H9 (cell line): Measurements from ENCODE around the gene ROBO1. TPM values are rescaled to one million over a fixed set of nuclear protein-coding genes. Genes with fewer than 3 reads are reported as not detected.

Experiments used
- DNase-seq: peaks from one replicate; pipeline ENCODE4 v3.0.0-alpha.2; 2017
- H2AFZ ChIP-seq: one replicate; pipeline ENCODE4 v1.6.1; 2013; ENCODE audit warnings: mild to moderate bottlenecking, low read length, control low read depth, moderate library complexity
- H2AK5ac ChIP-seq: 2 replicates; pipeline ENCODE4 v1.6.1; 2013; ENCODE audit warnings: low read length, control low read depth, mixed read lengths; ENCODE audit not compliant: insufficient read length
- H2BK120ac ChIP-seq: one replicate; pipeline ENCODE4 v1.6.1; 2013; ENCODE audit warnings: low read depth, mild to moderate bottlenecking, low read length, control low read depth, inconsistent platforms; ENCODE audit not compliant: poor library complexity, severe bottlenecking
- H2BK12ac ChIP-seq: 2 replicates; pipeline ENCODE4 v1.6.1; 2013; ENCODE audit warnings: low read length, control low read depth, mixed read lengths, low read depth; ENCODE audit not compliant: insufficient read length
- H2BK15ac ChIP-seq: 2 replicates; pipeline ENCODE4 v1.6.1; 2013; ENCODE audit warnings: low read depth, low read length, control low read depth
- H2BK20ac ChIP-seq: one replicate; pipeline ENCODE4 v1.6.1; 2013; ENCODE audit warnings: low read depth, mild to moderate bottlenecking, low read length, control low read depth, inconsistent platforms; ENCODE audit not compliant: poor library complexity, severe bottlenecking
- H2BK5ac ChIP-seq: 2 replicates; pipeline ENCODE4 v1.6.1; 2013; ENCODE audit warnings: low read length, control low read depth, mixed read lengths; ENCODE audit not compliant: insufficient read length
- H3K14ac ChIP-seq: 2 replicates; pipeline ENCODE4 v1.6.1; 2013; ENCODE audit warnings: low read length, control low read depth; ENCODE audit not compliant: insufficient read depth
- H3K18ac ChIP-seq: 2 replicates; pipeline ENCODE4 v1.6.1; 2013; ENCODE audit warnings: low read depth, mild to moderate bottlenecking, mixed read lengths, low read length, control low read depth; ENCODE audit not compliant: insufficient read length
- H3K23ac ChIP-seq: 2 replicates; pipeline ENCODE4 v1.6.1; 2013; ENCODE audit warnings: low read length, control low read depth, mixed read lengths, low read depth; ENCODE audit not compliant: insufficient read length
- H3K23me2 ChIP-seq: 2 replicates; pipeline ENCODE4 v1.6.1; 2013; ENCODE audit warnings: low read depth, mild to moderate bottlenecking, mixed read lengths, low read length, control low read depth; ENCODE audit not compliant: insufficient read length, poor library complexity, severe bottlenecking
- H3K27ac ChIP-seq: 2 replicates; pipeline ENCODE4 v1.5.1; 2013; ENCODE audit warnings: low read length, control low read depth, mixed read lengths, low read depth; ENCODE audit not compliant: insufficient read length
- H3K27me3 ChIP-seq: 2 replicates; pipeline ENCODE4 v1.6.1; 2013; ENCODE audit warnings: low read length, control low read depth, inconsistent platforms; ENCODE audit not compliant: insufficient read depth
- H3K4ac ChIP-seq: 2 replicates; pipeline ENCODE4 v1.6.1; 2013; ENCODE audit warnings: low read depth, mild to moderate bottlenecking, control low read depth, inconsistent platforms, low read length, moderate library complexity
- H3K4me1 ChIP-seq: 2 replicates; pipeline ENCODE4 v1.6.1; 2013; ENCODE audit warnings: low read length, control low read depth, inconsistent platforms; ENCODE audit not compliant: insufficient read depth
- H3K4me2 ChIP-seq: 2 replicates; pipeline ENCODE4 v1.6.1; 2013; ENCODE audit warnings: low read length, control low read depth, mixed read lengths; ENCODE audit not compliant: insufficient read length, insufficient read depth
- H3K56ac ChIP-seq: 2 replicates; pipeline ENCODE4 v1.6.1; 2013; ENCODE audit warnings: low read depth, mild to moderate bottlenecking, mixed read lengths, low read length, control low read depth; ENCODE audit not compliant: insufficient read length
- H3K79me1 ChIP-seq: 2 replicates; pipeline ENCODE4 v1.6.1; 2013; ENCODE audit warnings: low read depth, mild to moderate bottlenecking, moderate library complexity, low read length, control low read depth, inconsistent platforms; ENCODE audit not compliant: insufficient read depth, poor library complexity, severe bottlenecking
- H3K79me2 ChIP-seq: 2 replicates; pipeline ENCODE4 v1.6.1; 2013; ENCODE audit warnings: low read length, control low read depth, inconsistent platforms; ENCODE audit not compliant: insufficient read depth
- H3K9ac ChIP-seq: 2 replicates; pipeline ENCODE4 v1.6.1; 2013; ENCODE audit warnings: low read length, control low read depth, mixed read lengths; ENCODE audit not compliant: insufficient read length; ENCODE audit errors: extremely low read depth
- H3K9me3 ChIP-seq: one replicate; pipeline ENCODE4 v1.6.1; 2013; ENCODE audit warnings: low read depth, low read length, inconsistent platforms; ENCODE audit not compliant: control insufficient read depth
- H3T11ph ChIP-seq: one replicate; pipeline ENCODE4 v1.6.1; 2013; ENCODE audit warnings: mild to moderate bottlenecking, low read length, control low read depth, inconsistent platforms
- H4K20me1 ChIP-seq: one replicate; pipeline ENCODE4 v1.6.1; 2013; ENCODE audit not compliant: control insufficient read depth, insufficient read length, insufficient read depth
- H4K5ac ChIP-seq: 2 replicates; pipeline ENCODE4 v1.6.1; 2013; ENCODE audit warnings: low read depth, mild to moderate bottlenecking, mixed read lengths, low read length, control low read depth; ENCODE audit not compliant: insufficient read length
- H4K8ac ChIP-seq: replicated peaks from 2 replicates; pipeline ENCODE4 v1.6.1; 2013; ENCODE audit warnings: low read length, control low read depth, mixed read lengths, low read depth; ENCODE audit not compliant: insufficient read length
- H4K91ac ChIP-seq: 2 replicates; pipeline ENCODE4 v1.6.1; 2013; ENCODE audit warnings: low read depth, mild to moderate bottlenecking, moderate library complexity, mixed read lengths, low read length, control low read depth; ENCODE audit not compliant: insufficient read length
- H3K27ac Mint-ChIP-seq, 3 experiments: 2 replicates in 2 of 3; 3 replicates in 1 of 3; pipeline ENCODE4 v1.8.0; 2020 to 2021; ENCODE audit warnings: mixed read lengths in 3 of 3, mild to moderate bottlenecking in 1 of 3, moderate library complexity in 1 of 3
- H3K27me3 Mint-ChIP-seq: 2 replicates; pipeline ENCODE4 v1.8.0; 2021; ENCODE audit warnings: low read depth, mild to moderate bottlenecking, moderate library complexity, mixed read lengths
- H3K36me3 Mint-ChIP-seq, 3 experiments: 2 replicates in 2 of 3; 3 replicates in 1 of 3; pipeline ENCODE4 v1.8.0; 2020 to 2021; ENCODE audit warnings: low read depth in 3 of 3, mixed read lengths in 3 of 3; ENCODE audit not compliant: insufficient read depth in 1 of 3
- H3K4me1 Mint-ChIP-seq, 2 experiments: 2 replicates each; pipeline ENCODE4 v1.8.0; 2020; ENCODE audit warnings: mixed read lengths in 2 of 2
- H3K4me3 Mint-ChIP-seq, 2 experiments: 2 replicates in 1 of 2; 3 replicates in 1 of 2; pipeline ENCODE4 v1.8.0; 2020 to 2021; ENCODE audit warnings: mild to moderate bottlenecking in 2 of 2, mixed read lengths in 2 of 2, moderate library complexity in 1 of 2
- H3K9me3 Mint-ChIP-seq, 2 experiments: 2 replicates in 1 of 2; 3 replicates in 1 of 2; pipeline ENCODE4 v1.8.0; 2020; ENCODE audit warnings: mild to moderate bottlenecking in 2 of 2, mixed read lengths in 2 of 2, moderate library complexity in 1 of 2
- WGBS: extraction: QIAGEN DNeasy Blood & Tissue Kit; methylation state at CpG from one replicate; pipeline ENCODE4 v1.1.7; 2013; ENCODE audit warnings: missing lambda C conversion rate, low lambda C conversion rate, mixed read lengths; ENCODE audit not compliant: insufficient read length; ENCODE audit errors: extremely low coverage; 5-methylcytosine and 5-hydroxymethylcytosine counted together
- total RNA-seq: library from RNA; stranded (reverse); gene quantifications from 2 replicates; pipeline ENCODE4 v1.2.1, GENCODE V29; 2021
- TF ChIP-seq, protein P1 (sequence below): fragments of 200-600 bp; sonication (generic); conservative IDR thresholded peaks from 3 replicates; pipeline ENCODE4 v1.8.0; 2021; ENCODE audit warnings: antibody characterized with exemption, mild to moderate bottlenecking

The ROBO1 gene
- total RNA-seq, 1 experiment from 2014 or later: 62.7 TPM

DNA sequence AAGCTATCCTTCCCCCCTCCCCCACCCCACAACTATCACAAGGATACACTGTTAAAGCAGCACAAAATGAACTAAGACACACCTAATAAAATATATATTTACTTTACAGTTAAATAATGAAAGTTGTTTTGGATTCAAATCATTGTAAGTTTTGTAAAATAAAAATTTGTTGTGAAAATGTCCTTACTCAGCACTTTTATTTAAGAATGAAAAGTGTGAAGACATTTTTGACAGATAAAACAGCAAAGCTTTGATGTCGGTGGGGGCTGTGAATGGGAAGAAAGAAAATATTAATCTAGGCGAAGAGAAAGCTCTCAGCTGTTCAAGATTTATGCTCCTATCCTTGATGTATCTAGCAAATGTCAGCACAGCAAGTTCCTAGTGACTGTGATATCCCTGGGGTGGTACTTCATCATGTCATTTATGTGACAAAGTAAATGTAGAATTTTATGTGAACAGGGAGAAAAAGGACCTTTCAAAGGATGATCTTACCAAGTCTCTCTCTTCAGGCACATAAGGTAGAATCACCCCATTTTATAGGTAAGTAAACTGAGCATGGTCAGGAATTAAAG lies 216.4 kb downstream of the ROBO1 start:
- Histone ChIP-seq H2BK20ac (no peak overlapping the region), H2BK120ac (no peak overlapping the region), H3K56ac (no peak overlapping the region), H3K4me1 (no peaks in the 10 kb centered on the region), H3K23me2 (no peaks in the 10 kb centered on the region), H3K23ac (no peak overlapping the region), H3K14ac (no peak overlapping the region), H4K20me1 (no peaks in the 10 kb centered on the region), H3K79me2 (no peaks in the 10 kb centered on the region), H3K9ac (no peak overlapping the region), H3K27me3 (no peaks in the 10 kb centered on the region), H2BK12ac (no peak overlapping the region), H3K79me1 (no peaks in the 10 kb centered on the region), H4K5ac (no peak overlapping the region), H3T11ph (no peak overlapping the region), H3K4ac (no peak overlapping the region), H2BK5ac (no peak overlapping the region), H2AK5ac (no peak overlapping the region), H3K9me3 (no peaks in the 10 kb centered on the region), H3K18ac (no peak overlapping the region), H3K27ac (no peak overlapping the region), H2BK15ac (no peak overlapping the region), H3K4me2 (no peak overlapping the region), H4K91ac (no peak overlapping the region), H2AFZ (no peak overlapping the region), H4K8ac (no peak overlapping the region)
- Mint-ChIP-seq H3K4me1 (no peaks in the 10 kb centered on the region), H3K36me3 (no peaks in the 10 kb centered on the region), H3K27me3 (no peaks in the 10 kb centered on the region), H3K27ac (no peak overlapping the region), H3K9me3 (no peaks in the 10 kb centered on the region), H3K4me3 (no peak overlapping the region)
- WGBS: no CpG with 5 or more reads among the region's 2 CpGs
- no peak for DNase-seq
- TF ChIP-seq, protein P1, sequence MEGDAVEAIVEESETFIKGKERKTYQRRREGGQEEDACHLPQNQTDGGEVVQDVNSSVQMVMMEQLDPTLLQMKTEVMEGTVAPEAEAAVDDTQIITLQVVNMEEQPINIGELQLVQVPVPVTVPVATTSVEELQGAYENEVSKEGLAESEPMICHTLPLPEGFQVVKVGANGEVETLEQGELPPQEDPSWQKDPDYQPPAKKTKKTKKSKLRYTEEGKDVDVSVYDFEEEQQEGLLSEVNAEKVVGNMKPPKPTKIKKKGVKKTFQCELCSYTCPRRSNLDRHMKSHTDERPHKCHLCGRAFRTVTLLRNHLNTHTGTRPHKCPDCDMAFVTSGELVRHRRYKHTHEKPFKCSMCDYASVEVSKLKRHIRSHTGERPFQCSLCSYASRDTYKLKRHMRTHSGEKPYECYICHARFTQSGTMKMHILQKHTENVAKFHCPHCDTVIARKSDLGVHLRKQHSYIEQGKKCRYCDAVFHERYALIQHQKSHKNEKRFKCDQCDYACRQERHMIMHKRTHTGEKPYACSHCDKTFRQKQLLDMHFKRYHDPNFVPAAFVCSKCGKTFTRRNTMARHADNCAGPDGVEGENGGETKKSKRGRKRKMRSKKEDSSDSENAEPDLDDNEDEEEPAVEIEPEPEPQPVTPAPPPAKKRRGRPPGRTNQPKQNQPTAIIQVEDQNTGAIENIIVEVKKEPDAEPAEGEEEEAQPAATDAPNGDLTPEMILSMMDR: no peak
